Frontal cortex (tissue), 4 donors: ENCODE results near the gene PRKAG2. TPM values are rescaled to one million over a fixed set of nuclear protein-coding genes. Genes with fewer than 3 reads are reported as not detected.
"Not testable (repeated sequence)": the region's sequence is repeated elsewhere in the genome, so short reads cannot be mapped to it uniquely, and the experiment has no call there.

Experiments used
- DNase-seq, 2 donors: peaks; one replicate each; pipeline ENCODE4 v3.0.0; 2012; ENCODE audit warnings: low spot score in 2 of 2
- FAIRE-seq: peaks from 2 replicates; lab custom pipeline; 2012; peaks lifted over from hg19 to GRCh38; lab: Jason Lieb, UNC
- total RNA-seq: library from RNA; depleted of rRNA; stranded (reverse); fragments of >200 nt; gene quantifications from one replicate; pipeline ENCODE4 v1.2.3, GENCODE V29; 2014
- donor health status: control.
- donor health status: control.
- donor health status: control.

The PRKAG2 gene
- total RNA-seq, 1 donor from 2014 or later: 29.8 TPM

DNA sequence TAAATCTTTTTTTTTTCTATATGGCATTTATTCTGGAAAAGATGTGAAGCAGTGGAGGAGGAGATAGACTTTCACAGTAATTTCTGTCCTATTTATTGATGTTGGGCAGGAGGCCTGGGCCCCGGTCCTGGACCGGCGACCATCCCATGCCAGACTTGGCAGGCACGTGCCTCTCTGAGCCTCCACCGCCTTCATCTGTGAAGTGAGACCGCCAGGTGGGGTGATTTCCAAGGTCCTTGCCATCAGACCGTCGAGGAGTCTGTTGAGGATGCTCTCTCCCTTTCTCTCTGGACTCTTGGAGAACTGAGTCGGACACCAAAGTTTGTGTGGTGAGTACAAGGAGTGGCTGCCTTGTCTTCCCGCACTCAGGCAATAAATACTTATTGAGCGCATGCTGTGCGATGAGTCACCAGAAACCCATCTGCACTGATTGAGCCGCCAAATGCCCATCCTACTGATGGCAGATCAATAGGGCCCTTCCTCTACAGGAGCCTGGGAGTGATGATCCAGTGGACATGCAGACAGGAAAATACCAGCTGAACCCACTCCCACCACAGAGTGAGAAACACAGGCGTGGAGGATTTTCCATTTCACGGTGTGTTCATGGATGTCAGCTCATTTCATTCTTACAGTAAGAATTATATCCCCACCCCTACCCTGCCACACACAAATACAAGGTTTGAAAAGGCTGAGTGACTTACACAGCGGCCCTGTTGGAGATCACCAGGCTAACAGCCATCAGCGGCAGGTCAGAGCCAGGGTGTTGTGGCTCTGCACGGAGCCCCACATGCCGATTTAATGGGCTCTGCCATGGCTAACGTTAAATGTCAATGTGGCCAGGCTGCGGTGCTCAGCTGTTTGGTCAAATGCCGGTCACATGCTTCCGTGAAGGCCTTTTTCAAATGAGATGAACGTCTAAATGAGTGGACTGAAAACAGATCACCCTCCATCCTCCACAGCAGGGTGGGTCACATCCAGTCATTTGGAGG lies 11.5 kb upstream of the PRKAG2 start:
- no peak for FAIRE-seq
- no peak for DNase-seq

DNA sequence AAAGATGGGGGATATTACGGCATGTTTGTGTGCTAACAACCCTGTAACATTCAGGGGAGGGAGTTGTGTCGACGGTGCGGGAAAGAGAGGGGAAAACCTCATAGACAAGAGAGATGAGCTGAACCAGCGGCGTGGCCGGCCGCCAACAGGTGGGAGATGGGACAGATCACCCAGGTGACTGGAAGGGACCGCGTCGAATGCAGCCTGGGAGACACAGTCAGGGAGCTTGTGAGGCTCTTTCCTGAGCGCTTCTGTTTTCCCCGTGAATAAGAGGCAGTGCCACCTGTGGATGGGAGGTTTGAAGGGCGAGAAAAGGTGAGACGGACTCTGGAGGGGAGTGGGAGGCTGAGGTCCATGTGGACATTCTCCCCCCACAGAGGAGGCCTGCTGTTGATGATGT lies 9.9 kb upstream of the PRKAG2 start:
- FAIRE-seq: no peak
- DNase-seq: no peak

DNA sequence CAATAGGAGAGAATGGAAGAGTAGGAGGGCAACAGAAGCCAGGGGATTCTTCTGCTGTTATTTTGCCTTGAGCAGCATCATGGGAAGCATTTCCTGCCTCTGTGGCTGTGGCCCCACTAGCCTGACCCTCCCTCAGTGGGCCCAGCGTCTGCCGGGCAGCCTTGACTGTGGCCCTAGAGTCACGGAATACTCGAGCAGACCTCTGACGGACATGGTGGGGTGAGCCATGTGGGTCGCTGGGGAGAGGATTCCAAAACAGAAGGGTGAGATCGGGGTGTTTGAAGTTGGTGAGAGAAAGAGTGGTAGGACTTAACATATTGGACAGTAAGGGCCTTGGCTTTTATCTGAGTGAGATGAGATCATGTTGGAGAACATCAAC lies 8.3 kb upstream of the PRKAG2 start:
- DNase-seq: no peak

DNA sequence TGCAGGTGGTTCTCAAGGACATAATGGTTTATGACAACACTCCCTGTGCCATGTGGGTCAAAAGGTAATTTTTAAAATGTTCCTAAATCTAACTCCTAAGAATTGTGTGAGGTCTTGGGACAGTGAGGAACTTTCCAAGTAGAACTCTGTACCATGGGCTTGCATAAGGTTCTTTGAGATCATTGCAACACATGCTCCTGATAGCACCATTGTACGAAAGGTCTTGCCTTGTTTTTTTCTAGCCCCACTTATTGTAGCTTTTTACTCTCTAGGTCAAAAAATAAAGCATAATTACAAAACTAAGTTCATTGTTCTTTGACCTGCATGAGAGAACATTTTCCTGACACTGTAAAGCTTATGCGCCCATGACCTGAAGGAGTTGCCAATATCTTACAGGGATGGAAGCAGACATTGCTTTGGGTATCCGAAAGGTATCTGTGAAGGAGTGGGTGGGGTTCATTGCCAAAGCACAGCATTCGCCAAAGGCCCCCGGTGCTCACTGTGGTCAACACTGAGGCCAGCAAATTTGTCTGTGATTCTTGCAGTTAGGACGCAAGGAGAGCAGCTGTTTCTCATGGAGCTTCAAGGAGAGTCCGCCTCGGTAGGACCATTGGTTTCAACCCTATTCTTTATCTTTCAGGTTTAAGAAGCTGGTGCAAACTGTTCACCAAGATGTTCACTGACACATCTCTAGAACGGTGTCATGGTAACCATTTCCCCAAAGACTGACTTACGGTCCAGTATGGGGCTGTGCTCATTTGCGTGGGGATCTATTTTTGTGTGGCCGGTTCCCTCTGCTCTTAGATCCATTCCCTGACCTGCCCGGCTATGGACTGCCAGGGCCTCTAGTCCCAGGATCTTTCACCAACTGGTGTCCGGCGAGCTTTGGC lies 7.6 kb upstream of the PRKAG2 start:
- no peak for FAIRE-seq
- DNase-seq: no peak

More for the DNA sequence above, 8.3 kb upstream of the PRKAG2 start:
- FAIRE-seq: no peak

DNA sequence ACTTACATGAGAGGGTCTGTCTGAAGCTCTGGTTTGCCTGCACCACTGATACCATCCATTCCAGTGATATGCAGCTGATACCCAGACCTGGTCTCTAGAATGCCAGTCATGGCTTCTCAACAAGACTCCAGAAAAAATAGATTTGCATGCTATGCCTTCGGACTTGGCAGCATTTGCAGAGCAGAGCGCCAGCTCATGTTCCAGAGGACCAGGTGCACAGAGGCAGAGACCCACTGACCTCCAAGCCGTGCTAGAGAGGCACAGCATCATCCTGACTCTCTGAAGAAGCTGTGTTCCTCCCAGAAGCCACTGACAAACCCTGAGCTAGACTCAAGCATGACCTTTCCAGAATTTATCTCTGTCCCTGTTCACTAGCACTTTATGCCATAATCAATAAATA lies 6.9 kb upstream of the PRKAG2 start:
- DNase-seq: no peak
- no peak for FAIRE-seq

DNA sequence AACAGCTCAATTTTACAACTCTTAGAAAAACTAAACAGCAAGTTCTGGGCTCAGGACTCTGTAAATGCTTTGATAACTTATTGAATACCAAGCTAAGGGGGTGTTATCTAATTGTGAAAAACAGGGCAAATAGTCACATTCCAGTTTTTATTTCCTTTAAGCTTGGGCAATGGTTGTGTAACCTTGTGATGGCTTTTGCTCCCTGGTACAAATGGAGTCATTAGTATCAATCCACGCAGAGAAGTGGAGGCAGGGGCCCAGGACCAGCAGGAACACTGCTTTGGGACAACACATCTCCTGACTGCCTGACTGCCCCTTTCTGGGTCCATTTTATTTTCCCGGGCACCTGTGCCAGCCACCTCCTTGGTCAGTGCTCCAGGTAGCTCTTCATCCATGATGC lies 5.8 kb upstream of the PRKAG2 start:
- DNase-seq (no peak), FAIRE-seq (no peak)

DNA sequence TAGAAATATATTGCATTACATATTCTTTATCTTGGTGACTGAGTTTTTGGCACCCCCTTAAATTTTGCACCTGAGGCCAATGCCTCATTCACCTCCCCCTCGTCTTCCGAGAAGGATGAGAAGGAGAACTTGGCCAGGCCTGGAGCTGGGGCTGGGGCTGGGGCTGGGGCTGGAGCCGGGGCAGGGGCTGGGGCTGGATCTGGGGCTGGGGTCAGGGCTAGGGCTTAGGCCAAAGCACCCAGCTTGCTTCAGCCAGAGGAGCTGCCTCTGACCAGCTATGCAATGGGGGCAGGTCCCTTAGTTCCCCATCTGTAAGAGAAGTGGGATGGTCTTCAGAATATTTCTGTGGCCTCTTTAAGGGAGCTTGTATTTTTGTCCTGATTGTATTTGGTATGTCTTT lies 3.8 kb upstream of the PRKAG2 start:
- no peak for FAIRE-seq
- DNase-seq: no peak

DNA sequence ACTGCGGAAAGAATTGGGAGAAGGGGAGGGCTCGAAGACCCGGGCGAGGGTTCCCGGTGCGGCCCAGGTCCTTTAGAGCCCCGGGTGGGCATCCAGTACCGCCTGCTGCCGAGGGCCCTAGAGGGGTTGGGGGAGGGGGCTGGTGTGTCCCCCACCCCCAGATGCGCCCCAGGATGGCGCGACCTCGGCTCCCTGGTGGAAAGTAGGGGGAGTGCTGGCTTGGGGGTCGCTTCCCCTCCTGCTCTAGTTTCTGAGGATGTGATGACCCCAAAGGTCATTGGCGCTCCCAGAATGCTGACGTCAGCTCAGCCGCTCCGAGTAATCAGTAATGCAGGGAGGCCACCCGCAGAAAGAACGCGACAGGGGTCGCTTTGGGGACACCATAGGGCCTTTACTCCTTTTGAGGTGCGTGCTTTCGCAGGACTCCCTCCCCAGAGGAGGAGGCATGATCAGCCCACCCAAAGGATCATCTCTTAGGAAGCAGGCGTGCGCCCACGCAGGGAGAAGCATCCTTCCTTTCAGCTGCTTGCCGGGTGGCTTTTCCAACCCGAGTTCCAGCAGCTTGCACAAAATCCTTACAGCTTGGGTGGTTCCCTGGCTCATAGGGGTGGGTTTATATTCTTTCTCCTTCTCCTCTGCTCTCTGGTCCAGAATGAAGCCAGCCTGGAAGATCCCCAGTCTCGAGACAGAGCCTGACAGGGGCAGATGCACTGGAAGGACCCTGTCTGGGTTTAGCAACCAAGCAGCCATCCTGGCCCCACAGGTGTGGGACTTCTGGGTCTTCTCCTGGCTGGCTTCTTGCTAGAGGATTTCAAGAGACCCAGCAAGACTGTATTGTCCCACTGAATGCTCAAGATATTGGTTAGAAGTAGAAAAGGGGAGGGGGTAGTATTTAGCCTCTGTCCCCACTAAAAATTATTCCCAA lies 1.3 kb upstream of the PRKAG2 start:
- DNase-seq: no peak
- FAIRE-seq: no peak

DNA sequence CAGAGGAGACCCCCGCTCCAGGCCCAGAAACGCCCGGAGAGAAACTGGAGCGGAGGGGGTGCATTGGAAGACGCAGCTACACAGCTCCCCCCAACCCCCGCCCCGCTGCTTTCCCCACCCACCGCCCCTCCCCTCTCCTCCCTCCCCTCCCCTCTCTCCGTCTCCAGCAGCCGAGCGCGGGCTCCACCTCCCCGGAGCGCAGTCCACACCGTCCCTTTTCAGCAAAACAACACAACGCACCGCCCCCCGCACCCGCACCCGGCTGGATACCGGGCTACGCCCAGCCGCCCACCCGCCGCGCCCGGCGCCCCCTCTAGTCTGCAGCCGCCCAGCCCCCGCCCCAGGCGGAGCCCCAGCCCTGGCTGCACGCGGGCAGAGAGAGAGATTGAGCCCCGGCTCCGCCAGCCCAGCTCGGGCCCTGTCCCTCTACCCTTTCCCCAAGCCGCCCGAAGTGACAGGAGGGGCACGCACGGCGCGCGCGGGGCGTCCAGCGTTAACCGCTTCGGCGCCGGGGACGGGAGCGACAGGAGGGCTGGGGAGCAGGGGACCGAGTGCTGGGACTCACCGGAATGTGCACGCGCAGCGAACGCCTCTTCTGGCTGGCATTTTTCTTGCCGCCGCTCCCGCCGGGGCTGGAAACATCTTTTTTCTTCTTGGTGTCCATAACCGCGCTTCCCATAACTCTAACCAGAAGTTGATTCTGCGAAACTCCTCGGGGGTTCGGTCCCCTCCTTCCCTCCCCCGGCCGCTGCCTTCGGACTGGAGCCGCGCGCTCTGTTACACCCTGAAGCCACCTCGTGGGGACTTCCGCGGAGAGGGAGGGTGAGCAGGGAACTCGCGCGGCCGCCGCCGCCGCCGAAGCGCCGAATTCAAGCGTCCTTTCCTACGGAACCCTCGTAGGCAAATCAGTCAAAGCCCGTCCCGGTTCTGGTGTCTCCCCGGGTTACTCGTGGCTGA lies 695 bp downstream of the PRKAG2 start:
- DNase-seq (peak; percentile 71 to 72), FAIRE-seq (no peak)

DNA sequence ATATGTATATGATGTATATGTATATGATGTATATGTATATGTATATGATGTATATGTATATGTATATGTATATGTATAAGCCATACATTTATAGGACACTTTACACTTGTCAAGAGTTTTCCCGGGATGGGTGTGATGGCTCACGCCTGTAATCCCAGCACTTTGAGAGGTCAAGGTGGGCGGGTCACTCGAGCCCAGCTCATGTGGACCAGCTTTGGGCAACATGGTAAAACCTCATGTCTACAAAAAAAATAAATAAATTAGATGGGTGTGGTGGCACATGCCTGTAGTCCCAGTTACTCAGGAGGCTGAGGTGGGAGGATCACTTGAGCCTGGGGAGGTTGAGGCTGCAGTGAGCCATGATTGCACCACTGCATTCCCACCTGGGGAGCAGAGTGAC lies 2.4 kb downstream of the PRKAG2 start:
- FAIRE-seq, DNase-seq: not testable (repeated sequence)

DNA sequence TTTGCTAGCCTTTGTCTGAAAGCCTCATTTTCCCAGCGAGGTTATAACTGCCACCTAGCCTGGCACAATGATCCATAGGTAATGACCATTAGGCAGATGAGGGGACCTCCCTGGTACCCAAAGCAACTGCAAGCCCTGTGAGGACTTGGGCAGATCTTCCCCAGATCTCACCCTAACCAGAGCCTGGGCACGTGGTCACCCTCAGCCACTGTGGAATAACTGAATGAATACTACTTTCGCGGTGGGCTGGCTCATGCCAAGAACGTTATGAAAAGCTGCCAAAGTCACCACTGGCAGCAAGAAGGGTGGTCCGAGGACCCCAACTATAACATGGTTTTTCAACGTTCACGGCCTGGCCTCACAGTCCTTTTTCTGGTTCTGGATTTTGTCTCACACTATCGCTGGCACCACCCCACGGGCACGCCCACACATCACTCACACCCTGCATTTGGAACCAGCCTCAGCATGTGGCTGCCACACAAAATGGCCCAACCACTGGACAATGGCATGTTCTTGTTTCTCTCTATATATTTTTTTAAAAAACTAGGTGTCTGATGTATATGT lies 3.4 kb downstream of the PRKAG2 start:
- FAIRE-seq (no peak), DNase-seq (no peak)

DNA sequence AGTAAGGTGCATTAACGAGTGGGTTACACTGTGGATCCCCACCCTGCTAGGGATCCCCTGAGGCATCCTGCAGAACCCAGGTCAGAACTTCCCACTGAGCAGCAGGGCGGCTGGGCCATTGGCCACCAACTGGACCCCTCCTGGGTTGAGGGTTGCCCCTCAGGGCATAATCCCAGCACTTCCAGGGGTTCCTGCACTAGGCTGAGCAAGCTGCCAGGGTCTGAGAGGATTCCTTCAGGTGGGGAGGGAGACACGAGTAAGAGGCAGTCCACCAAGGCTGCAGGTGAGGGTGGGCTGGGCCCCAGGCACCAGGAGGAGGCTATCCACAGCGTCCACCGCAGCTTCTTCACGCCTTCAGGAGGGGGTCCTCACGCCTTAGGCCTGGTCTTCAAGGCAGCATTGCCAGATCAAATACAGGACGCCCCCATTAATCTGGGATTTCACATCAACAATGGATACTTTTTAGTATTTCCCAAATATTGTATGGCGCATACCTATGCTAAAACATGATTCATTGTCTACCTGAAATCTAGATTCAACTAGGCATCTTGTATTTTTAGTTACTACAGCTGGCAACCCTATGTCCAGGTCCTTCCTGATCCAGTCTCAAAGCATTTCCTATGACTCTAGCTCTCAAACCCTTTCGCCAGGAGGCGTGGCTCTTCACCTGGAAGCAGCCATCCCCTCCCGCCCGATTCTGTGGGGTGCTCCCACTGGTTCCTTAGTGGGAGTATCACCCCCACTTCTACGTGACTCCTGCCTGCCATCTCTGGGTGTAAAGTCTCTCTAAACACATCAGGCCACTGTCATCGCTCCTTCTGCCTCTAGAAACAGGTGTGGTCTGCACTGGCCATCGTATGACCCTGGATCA lies 4.1 kb downstream of the PRKAG2 start:
- DNase-seq (no peak), FAIRE-seq (no peak)

DNA sequence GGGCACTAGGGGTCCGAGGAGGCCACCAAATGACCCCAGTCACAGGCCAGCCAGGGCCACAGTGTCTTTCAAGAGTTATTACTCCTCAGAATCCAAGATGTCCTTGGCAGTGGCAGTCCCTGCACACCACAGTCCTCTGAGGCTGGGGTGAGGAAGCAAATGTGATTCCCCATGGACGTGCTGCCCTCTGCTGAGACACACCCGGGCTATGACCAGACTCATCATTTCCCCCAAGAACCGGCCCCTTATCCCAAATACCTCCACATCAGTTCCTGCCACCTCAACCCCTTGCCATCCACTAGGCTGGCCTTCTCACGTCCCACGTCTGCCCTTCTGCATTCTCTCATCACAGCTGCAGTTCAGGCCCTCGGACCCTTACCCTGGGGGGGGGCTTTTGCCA lies 5.0 kb downstream of the PRKAG2 start:
- DNase-seq (no peak), FAIRE-seq (no peak)

DNA sequence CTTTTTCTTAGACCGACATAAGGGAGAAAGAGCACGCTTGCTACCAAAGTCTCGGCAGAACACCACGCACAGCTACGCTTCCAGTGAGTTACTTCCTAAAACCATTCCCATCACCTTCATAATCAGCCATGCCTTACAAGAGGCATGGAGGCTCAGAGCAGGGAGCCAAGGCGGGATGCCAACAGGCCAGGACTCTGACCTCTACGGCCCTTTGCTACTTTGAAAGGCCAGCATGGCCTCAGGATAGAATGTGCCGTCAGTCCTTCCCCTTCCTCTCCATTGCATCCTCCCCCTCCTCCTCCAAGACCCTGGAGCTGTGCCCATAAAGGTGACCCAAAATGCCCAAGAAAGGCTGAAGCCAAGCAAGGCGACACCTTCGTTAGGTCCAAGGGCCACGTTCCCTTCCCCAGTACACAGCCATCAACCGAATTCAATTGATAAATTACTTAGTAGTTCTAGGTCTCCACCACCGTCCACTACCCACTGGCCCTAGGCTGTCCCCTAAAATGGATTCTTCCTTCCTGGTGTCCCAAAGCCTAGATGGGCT lies 5.7 kb downstream of the PRKAG2 start:
- no peak for DNase-seq
- no peak for FAIRE-seq

DNA sequence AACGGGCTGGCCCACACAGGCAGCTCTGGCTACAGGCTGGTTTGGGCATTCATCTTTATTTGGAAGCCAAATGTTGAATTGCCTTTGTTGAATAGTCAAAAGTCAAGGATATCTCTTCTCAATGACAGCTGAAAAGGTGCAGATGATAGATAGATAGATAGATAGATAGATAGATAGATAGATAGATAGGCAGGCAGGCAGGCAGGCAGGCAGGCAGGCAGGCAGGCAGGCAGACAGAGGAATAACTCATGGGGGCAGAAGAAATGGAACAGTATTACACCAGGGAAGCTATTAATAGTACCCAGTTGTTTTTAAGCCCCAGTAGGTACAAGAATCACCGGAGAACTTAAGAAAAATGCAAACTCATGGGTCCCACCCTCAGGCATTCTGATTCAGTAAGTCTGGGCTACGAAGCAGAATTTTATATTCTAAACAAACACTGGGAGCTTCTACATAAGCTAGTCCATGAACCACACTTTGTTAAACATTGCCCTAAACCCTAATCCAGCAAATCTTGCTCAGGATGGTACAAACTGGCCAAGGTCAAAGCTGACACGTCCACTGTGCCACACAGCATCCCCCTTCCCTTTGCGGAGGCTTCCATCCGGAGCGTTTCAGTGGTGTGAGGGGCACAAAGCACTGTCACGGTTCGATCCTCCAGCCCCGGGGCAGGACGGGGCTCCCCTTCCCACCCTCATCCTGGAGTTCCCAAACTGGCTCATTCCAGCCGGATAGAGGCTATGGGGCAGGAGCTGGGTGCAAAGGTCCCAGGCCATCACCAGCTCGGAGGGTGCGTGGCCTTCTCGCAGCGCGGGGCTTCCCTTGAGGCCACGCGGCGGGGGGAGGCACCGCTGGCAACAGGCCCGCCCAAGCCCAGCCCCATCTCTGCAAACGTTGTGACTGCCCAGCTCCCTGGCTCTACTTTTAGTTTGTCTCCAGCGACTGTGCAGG lies 6.7 kb downstream of the PRKAG2 start:
- DNase-seq (no peak), FAIRE-seq (no peak)

DNA sequence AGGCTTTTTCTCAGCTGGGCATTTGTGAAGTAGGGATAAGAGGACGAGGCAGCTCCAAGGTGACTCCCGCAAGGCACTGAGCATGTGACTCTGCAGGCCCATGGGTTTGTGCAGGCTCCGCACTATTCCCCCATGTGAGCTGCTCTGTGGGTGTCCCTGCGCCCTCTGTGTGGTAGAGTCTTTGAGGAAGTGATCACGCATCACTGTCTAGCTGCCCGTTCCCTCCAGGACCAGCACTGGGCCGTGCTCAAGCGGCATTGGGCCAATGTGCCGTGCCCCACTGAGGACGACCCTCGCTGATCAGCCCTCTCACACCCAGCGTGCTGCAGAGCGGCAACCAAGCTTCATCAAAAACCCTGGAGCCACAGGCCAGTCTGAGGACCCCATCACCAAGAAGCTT lies 7.5 kb downstream of the PRKAG2 start:
- DNase-seq: no peak
- FAIRE-seq: no peak
